GM04504 (cell line): ENCODE data around the gene TPSB2.

Experiments used
- DNase-seq: peaks from one replicate; pipeline ENCODE4 v3.0.0-alpha.2; 2012; ENCODE audit warnings: low read depth

Gene TPSB2

DNA sequence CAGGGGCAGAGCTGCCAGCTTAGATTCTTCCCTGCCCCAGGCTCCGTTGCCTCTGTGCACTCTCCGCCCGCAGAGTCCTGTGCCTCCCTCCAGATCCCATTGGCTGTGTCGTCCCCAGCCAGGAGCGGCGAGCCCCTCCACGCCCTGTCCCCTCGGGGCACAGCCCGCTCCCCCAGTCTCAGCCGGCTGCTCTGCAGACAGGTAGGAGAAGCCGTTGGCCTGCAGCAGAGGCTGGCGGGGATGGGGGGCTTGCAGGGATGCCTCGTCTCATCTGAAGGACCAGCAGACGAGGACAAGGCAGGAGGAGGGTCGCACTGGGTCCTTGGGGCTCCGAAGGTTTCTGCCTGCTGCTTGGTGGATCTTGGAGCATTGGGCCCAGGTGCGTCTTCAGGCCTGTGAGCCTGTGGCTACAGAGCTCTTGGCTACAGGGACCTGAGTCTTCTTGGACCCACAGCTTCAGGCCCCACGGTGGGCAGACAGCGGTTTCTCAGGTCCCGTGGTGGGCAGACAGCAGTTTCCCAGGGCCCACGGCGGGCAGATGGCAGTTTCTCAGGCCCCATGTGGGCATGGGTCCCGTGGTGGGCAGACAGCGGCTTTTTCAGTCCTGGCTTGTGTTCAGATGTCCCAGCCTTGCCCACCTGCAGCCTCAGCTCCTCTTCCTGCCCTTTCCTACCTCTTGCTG is 10.9 kb downstream of the TPSB2 start:
- no peak for DNase-seq

DNA sequence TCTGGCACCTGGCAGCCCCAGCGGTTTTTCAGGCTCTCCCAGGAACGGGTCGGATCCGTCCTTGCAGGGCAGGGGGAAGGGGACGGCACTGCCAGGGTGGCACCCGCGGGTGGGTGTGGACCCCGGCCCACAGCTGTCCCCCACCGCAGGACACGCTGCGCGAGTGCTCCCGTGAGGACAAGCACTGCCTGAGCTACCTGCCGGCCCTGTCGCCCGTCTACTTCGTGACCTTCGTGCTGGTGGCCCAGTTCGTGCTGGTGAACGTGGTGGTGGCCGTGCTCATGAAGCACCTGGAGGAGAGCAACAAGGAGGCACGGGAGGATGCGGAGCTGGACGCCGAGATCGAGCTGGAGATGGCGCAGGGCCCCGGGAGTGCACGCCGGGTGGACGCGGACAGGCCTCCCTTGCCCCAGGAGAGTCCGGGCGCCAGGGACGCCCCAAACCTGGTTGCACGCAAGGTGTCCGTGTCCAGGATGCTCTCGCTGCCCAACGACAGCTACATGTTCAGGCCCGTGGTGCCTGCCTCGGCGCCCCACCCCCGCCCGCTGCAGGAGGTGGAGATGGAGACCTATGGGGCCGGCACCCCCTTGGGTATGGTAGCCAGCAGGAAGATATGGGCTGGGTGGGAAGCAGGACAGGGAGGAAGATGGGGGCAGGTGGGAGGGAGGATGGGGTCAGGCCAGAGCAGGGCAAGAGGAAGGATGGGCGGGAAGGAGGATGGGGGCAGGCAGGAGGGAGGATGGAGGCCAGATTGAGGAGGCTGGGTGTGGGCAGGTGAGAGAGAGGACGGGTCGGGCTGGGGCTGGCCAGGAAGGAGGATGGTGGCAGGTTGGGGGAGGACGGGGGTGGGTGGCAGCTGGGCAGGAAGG is 11.7 kb downstream of the TPSB2 start:
- no peak for DNase-seq

DNA sequence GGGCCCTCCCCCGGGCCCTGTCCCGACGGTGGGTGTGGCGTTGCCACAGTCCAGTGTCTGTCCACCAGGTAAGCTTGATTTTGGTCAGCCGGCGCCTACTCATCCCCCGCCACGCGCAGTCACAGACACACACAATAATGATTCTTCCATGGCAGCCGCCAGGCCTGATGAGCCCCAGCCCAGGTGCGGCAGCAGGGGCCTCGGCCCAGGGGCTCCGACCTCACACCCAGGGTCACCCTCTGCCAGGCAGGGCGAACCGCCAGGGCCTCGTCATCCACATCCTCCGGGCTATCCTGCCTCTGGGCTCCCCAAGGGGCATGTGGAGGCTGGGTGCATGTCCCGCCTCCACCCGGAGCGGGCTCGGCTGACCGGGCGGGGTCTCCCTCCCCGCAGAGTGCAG is 12.5 kb downstream of the TPSB2 start:
- DNase-seq, result no peak

DNA sequence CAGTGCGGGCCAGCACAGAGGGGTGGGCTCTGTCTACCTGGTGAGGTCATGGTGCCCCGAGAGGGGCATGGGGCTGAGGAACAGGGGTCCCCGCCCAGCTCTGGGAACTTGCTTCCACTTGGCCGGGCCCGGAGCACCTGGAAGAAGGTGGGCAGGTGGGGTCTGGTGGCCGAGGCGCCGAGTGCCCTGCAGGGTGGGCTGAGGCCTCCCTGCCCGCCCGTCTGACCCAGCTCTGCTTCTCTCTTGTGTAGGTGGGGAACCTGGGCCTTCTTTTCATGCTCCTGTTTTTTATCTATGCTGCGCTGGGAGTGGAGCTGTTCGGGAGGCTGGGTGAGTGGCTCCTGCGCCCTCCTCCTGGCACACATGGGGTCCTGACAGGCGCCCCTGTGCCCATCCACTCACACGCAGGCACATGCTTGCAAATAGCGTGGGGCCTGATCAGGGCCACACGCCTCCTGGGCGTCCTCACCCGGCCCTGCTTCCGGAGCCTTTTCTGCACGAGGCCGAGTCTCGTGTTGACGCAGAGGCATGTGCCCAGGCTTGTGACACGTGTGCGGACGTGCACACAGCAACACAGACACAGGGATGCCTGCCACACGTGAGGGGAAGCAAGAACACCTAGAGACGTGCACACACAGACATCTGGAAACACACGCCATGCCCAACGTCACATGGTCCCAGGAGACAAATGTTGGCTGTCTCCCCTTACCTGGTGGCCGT is 13.1 kb downstream of the TPSB2 start:
- no peak for DNase-seq

DNA sequence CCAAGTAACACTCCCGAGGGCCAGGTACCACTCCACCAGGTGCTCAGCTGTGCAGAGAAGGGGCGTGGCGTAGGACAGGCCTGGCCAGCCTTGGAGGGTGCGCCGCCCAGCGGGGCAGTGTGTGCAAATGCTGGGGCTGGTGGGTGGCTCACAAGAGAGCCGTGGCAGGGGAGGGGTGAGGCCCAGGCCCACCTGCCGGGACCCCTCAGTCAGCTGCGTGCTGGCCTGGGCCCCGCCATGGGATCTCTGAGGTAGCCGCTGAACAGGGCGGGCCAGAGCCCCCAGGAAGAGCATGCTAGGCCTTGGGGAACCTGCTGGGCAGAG is 13.7 kb downstream of the TPSB2 start:
- DNase-seq, result no peak

DNA sequence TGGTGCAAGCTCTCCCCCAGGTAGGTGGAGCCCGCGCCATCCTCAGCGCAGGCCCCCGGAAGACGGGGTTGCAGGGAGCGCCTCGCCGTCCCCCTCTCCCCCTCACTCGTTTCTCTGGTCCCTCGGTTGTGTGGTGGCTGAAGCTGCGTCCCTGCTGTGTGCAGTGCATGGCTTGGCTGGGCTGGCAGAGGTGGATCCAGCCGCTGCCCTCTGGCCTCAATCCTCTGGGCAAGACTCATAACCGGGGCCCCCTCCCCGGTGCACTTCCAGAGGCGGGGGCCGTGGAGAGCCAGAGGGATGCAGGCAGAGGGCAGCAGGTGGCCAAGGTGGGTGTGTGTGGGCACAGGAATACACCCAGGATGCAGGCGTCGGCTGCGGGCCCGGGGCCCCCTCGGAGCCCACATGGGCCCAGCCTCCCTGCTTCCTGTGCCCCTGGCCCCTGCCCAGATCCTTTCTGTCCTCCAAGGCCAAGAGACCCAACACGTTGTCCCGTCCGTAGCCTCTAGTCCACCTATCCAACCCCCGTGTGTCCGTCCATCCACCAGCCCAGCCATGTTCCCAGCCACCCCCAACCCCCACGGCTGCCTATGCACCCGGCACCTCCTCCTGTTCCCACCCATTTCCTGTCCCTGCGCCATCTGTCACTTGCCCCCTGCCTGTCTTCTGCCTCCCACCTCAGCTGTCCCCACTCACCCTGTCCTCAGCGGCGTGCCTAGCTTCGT is 14.2 kb downstream of the TPSB2 start:
- no peak for DNase-seq

DNA sequence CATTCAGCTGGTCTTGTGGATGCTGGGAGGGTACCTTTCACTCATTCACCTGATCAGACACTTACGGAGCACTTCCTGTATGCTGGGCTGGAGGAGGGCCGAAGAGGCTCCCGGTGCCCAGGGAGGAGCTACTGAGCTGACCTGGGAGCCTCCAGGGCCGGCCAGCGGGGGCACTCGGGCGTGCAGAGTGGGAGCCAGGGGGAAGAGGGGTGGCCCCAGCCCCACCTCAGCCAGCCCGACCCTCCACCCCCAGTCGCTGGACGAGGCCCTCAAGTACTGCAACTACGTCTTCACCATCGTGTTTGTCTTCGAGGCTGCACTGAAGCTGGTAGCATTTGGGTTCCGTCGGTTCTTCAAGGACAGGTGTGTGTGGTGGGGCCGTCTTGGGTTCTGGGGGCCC is 15.3 kb downstream of the TPSB2 start:
- no peak for DNase-seq

DNA sequence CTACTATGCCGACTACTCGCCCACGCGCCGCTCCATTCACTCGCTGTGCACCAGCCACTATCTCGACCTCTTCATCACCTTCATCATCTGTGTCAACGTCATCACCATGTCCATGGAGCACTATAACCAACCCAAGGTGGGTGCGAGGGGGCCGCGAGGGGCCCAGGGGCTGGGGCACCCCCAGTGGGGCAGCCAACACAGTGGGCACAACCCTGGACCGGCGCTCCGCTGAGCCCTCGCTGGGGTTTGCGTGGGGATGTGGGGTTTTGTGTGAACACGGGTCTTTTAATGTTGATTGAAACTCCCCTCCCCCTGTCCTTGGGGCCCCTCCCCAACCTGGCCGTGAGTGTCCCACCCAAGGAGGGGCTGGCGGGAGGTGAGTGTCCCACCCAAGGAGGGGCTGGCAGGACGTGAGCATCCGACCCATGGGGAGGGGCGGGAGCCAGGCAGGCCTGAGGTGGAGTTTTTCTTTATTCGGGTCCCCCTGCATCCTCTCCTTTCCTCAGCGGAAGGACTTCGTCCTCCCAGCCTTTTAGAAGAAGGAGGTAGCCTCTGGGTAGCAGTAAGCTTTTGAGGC is 16.1 kb downstream of the TPSB2 start:
- DNase-seq, result no peak

DNA sequence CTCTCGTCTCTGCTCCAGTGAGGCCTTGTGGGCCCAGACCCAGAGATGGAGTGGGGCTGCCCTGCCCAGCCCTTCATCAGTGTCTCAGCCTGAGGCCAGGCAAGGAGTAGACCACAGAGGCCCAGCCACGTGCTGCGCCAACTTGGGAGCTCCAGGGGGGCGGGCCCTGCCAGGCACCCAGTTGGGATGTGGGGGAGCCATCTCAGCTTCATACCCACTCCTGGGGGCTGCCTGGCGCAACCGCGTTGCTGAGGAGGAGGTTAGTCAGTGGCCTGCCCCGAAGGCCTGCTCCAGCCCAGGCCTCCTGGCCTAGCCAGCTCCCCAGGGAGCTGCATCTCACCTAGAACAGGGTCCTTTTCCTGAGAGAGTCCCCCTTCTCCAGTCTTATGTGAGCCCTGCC is 16.8 kb downstream of the TPSB2 start:
- DNase-seq, result no peak

DNA sequence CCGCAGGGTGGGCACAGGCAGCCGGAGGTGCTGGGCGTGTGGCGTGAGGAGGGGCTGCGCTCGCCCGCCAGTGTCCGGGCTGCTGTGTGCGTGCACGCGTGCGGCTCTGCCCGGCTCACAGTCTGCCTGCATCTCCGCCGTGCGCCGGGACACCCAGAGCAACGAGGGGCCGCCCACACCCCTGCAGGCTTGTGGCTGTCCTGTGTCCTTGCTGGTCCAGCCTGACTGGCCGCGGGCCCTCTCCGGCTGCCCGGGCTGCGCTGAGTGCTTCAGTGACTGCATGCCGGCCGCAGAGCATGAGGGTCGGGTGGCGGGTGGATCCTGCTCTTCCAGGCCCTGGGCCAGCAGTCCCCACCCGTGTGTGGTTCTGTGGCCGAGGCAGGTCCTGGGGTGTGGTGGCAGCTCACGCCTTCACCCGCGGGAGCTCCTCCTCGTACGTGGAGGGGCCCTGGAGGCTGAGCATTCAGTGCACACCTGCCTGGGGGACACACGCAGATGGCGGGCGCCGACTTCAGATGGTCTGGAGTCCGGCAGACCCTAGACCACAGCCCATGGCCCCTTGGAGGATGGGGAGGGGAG is 17.3 kb downstream of the TPSB2 start:
- no peak for DNase-seq

DNA sequence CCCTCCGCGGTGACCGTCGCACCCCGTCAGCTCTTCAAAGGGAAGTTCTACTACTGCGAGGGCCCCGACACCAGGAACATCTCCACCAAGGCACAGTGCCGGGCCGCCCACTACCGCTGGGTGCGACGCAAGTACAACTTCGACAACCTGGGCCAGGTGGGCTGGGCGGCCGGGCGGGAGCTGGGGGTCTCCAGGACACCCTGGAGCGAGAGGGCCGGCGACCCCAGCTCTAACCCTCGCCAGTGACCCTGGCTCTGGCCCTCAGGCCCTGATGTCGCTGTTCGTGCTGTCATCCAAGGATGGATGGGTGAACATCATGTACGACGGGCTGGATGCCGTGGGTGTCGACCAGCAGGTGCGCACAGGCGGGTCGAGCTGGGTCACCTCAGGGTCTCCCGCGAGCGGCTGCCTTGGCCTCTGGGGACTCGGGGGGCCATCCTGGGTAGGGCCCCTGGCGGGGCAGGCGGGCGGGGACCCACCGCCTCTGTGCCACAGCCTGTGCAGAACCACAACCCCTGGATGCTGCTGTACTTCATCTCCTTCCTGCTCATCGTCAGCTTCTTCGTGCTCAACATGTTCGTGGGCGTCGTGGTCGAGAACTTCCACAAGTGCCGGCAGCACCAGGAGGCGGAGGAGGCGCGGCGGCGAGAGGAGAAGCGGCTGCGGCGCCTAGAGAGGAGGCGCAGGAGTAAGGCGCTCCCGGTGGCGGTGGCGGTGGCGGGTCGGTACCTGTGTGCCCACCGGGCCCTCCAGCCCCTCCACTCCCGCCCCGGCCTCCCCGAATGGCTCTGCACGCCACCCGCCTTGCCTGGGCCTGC is 18.3 kb downstream of the TPSB2 start:
- DNase-seq, result no peak

DNA sequence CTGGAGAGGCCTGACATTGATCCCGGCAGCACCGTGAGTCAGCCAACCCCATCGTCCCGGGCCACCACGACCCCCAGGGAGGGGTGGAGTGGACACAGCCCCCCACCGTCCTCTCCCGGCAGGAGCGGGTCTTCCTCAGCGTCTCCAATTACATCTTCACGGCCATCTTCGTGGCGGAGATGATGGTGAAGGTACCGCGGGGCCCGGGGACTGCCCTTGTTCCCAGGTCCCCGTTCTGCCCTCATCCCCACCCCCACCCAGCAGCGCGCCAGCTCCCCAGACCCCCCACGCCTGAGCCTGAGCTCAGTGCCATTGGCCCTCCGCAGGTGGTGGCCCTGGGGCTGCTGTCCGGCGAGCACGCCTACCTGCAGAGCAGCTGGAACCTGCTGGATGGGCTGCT is 19.5 kb downstream of the TPSB2 start:
- no peak for DNase-seq

DNA sequence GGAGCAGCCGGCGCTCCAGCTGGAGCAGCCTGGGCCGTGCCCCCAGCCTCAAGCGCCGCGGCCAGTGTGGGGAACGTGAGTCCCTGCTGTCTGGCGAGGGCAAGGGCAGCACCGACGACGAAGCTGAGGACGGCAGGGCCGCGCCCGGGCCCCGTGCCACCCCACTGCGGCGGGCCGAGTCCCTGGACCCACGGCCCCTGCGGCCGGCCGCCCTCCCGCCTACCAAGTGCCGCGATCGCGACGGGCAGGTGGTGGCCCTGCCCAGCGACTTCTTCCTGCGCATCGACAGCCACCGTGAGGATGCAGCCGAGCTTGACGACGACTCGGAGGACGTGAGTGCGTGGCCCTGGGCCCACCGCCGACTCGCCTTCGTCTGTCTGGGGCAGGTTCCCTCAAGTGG is 20.9 kb downstream of the TPSB2 start:
- no peak for DNase-seq

DNA sequence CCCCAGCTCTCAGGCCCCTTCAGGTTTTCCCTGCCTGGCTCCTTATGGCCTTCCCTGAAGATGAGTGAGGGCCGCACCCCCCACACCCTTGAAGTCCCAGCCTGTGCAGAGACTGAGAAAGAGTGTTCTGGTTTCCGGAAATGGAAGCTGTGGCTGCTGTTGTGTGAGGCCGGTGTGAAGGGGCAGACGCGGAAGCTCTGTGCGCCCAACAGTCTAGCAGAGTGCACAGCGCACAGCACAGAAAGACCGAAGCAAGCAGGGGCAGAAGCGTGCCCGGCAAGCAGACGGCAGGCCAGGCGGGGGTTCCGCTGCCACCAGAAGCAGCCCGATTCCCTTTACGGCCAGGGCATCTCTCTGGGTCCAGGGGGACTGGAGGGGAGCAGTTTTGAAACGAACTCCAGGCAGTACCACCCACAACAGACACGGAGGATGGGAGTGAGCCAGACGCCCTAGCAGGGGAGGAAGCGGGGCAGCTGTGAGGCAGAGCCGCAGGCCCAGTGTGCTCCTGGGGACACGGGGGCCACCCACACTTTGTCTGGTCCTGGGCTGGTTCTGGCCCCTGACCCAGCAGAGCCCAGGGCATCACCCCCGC is 21.6 kb downstream of the TPSB2 start:
- no peak for DNase-seq

DNA sequence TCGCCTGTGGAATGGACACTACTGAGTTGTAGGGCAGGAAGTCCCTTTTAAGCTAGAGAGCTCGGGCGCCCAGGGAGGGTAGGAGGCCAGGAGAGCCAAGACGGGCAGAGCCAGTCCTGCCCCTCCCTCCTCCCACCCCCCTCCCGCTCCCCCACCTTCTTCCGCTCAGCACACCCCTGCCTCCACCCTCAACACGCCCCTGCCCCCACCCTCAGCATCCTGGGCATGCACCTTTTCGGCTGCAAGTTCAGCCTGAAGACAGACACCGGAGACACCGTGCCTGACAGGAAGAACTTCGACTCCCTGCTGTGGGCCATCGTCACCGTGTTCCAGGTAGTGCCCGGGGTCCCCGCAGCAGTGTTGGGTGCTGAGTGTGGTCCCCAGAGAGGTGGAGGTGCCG is 23.2 kb downstream of the TPSB2 start:
- DNase-seq, result no peak

DNA sequence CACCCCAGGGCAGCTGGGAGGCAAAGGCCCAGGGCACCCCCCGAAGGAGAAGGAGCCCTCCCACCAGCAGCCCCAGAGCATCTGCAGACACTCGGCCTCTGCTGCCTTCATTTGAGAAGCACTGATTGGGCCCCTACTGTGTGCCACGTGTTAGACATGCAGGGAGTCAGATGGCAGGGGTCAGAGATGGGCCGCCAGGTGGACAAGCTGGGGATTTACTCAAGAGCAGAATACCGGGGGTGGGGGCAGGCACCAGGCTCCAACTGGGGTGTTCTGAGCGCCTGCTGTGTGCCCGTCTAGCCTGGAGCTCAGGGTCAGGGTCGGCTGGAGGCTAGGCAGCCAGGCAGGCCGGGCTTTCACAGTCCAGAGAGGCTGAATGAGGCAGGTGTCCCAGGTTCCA is 23.7 kb downstream of the TPSB2 start:
- no peak for DNase-seq

DNA sequence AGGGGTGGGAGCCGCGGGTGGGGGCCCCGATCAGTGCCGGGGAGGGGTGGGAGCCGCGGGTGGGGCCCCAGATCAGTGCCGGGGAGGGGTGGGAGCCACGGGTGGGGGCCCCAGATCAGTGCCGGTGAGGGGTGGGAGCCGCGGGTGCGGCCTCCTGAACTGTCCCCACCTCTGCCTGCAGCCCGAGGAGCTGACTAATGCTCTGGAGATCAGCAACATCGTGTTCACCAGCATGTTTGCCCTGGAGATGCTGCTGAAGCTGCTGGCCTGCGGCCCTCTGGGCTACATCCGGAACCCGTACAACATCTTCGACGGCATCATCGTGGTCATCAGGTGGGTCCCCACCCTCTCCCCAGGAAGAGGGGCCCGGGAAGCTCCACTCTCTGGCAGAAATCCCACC is 25.1 kb downstream of the TPSB2 start:
- DNase-seq, result no peak

DNA sequence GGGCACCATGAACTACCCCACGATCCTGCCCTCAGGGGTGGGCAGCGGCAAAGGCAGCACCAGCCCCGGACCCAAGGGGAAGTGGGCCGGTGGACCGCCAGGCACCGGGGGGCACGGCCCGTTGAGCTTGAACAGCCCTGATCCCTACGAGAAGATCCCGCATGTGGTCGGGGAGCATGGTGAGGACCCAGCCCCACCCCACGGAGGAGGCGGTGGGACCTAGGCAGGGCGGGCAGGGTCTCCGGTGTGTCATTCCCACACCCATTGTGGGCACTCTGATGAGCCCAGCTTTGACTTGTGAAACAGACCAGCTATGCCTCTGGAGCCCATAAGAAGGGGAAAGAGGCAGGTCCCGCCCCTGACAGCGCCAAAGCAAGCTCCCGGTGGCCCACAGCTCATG is 27.7 kb downstream of the TPSB2 start:
- no peak for DNase-seq

DNA sequence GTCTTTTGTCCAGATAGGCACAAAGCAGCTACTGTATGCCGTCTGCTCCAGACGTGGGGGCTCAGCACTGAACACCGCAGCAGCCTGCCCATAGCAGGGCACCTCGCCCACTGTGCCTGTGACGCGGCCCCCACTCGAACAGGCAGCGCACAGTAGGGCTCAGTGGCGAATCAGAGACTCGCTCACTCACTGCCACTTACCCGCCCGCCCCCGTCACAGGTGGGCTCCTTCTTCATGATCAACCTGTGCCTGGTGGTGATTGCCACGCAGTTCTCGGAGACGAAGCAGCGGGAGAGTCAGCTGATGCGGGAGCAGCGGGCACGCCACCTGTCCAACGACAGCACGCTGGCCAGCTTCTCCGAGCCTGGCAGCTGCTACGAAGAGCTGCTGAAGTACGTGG is 28.5 kb downstream of the TPSB2 start:
- DNase-seq, result no peak

DNA sequence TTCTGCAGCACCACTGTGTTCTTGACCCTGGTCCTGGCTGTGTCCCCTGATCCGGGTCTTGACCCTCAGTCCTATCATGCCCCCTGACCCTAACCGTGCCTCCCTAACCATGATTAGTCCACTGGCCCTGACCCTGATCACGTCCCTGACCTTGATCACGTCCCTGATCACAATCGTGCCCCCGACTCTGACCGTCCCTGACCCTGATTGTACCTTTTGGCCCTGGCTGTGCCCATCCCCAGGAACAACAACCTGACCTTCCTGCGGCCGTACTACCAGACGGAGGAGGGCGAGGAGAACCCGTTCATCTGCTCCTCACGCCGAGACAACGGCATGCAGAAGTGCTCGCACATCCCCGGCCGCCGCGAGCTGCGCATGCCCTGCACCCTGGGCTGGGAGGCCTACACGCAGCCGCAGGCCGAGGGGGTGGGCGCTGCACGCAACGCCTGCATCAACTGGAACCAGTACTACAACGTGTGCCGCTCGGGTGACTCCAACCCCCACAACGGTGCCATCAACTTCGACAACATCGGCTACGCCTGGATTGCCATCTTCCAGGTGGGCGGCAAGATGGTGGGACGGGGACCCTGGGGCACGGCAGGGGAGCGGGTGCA is 29.9 kb downstream of the TPSB2 start:
- no peak for DNase-seq
